ENCODE results near the gene XXYLT1. TPM values are rescaled to one million over a fixed set of nuclear protein-coding genes. Genes with fewer than 3 reads are reported as not detected.

The XXYLT1 gene
- total RNA-seq, 1 experiment from 2014 or later, result 53.9 TPM

- TF ChIP-seq CTCF (conservative IDR thresholded peaks at IDR 0.05; ENCODE audit: low read depth, low read length), result no peak
- TF ChIP-seq EZH2 (IDR thresholded peaks at IDR 0.05; ENCODE audit: borderline replicate concordance, low read depth, low read length, poor library complexity, severe bottlenecking), result no peak
- ChIA-PET POLR2A (ENCODE audit: low non-redundant PET) (no interaction called here), CTCF (no interaction called here)
- Histone ChIP-seq H3K9me3 (ENCODE audit: low read depth, low read length, poor library complexity, severe bottlenecking) (no peaks in the 10 kb centered on the region), H3K27me3 (replicated peaks; ENCODE audit: insufficient read depth, low read depth, low read length, poor library complexity) (no peaks in the 10 kb centered on the region), H3K27ac (ENCODE audit: low read depth, low read length, poor library complexity, severe bottlenecking) (no peak overlapping the region), H3K4me3 (ENCODE audit: low read depth, low read length, poor library complexity, severe bottlenecking) (no peak overlapping the region), H3K4me1 (ENCODE audit: insufficient read depth, low read length, poor library complexity, severe bottlenecking) (peaks cover 2% of the 10 kb centered on the region), H3K36me3 (ENCODE audit: insufficient read depth, low read length, poor library complexity, severe bottlenecking) (no peaks in the 10 kb centered on the region)
- intact Hi-C loops (cut with micrococcal nuclease; ENCODE audit: unreplicated experiment), result no loop called here
- no peak for DNase-seq (ENCODE audit: low spot score)
- no TSS peak for BruUV-seq (replicated peaks)
Measured at GRCh38 chr3:195111766-195112165, 159.2 kb downstream of the XXYLT1 start.

- POLR2A ChIA-PET (ENCODE audit: low non-redundant PET), result no interaction called here
- Histone ChIP-seq H3K4me3 (ENCODE audit: low read depth, low read length, poor library complexity, severe bottlenecking) (no peak overlapping the region), H3K4me1 (ENCODE audit: insufficient read depth, low read length, poor library complexity, severe bottlenecking) (peaks cover 7% of the 10 kb centered on the region), H3K36me3 (ENCODE audit: insufficient read depth, low read length, poor library complexity, severe bottlenecking) (no peaks in the 10 kb centered on the region), H3K27ac (ENCODE audit: low read depth, low read length, poor library complexity, severe bottlenecking) (peak overlapping the region; percentile 34), H3K27me3 (replicated peaks; ENCODE audit: insufficient read depth, low read depth, low read length, poor library complexity) (no peaks in the 10 kb centered on the region), H3K9me3 (ENCODE audit: low read depth, low read length, poor library complexity, severe bottlenecking) (no peaks in the 10 kb centered on the region)
- BruUV-seq (replicated peaks), result no TSS peak
- no peak for DNase-seq (ENCODE audit: low spot score)
- intact Hi-C loops (cut with micrococcal nuclease; ENCODE audit: unreplicated experiment), result no loop called here
- TF ChIP-seq CTCF (conservative IDR thresholded peaks at IDR 0.05; ENCODE audit: low read depth, low read length) (no peak), EZH2 (IDR thresholded peaks at IDR 0.05; ENCODE audit: borderline replicate concordance, low read depth, low read length, poor library complexity, severe bottlenecking) (no peak)
- CTCF ChIA-PET, result no interaction called here
Measured at GRCh38 chr3:195111319-195111705, 159.6 kb downstream of the XXYLT1 start.

- peak overlapping the region; percentile 34 for H3K27ac ChIP-seq (ENCODE audit: low read depth, low read length, poor library complexity, severe bottlenecking)
- H3K4me1 ChIP-seq (ENCODE audit: insufficient read depth, low read length, poor library complexity, severe bottlenecking), result peaks cover 9% of the 10 kb centered on the region
- H3K9me3 ChIP-seq (ENCODE audit: low read depth, low read length, poor library complexity, severe bottlenecking), result no peaks in the 10 kb centered on the region
- H3K27me3 ChIP-seq (replicated peaks; ENCODE audit: insufficient read depth, low read depth, low read length, poor library complexity), result no peaks in the 10 kb centered on the region
- intact Hi-C loops (cut with micrococcal nuclease; ENCODE audit: unreplicated experiment), result no loop called here
- H3K36me3 ChIP-seq (ENCODE audit: insufficient read depth, low read length, poor library complexity, severe bottlenecking), result no peaks in the 10 kb centered on the region
- BruUV-seq (replicated peaks), result no TSS peak
- CTCF ChIA-PET, result no interaction called here
- TF ChIP-seq CTCF (conservative IDR thresholded peaks at IDR 0.05; ENCODE audit: low read depth, low read length) (no peak), EZH2 (IDR thresholded peaks at IDR 0.05; ENCODE audit: borderline replicate concordance, low read depth, low read length, poor library complexity, severe bottlenecking) (no peak)
- no peak overlapping the region for H3K4me3 ChIP-seq (ENCODE audit: low read depth, low read length, poor library complexity, severe bottlenecking)
- POLR2A ChIA-PET (ENCODE audit: low non-redundant PET), result no interaction called here
- no peak for DNase-seq (ENCODE audit: low spot score)
Measured at GRCh38 chr3:195110647-195111318, 160.2 kb downstream of the XXYLT1 start.
